ENCODE measurements around the gene EPB41L2. TPM values are rescaled to one million over a fixed set of nuclear protein-coding genes. Genes with fewer than 3 reads are reported as not detected.

The EPB41L2 gene
- total and polyA plus RNA-seq, 5 donors: 30.2 to 120 (median 105) TPM

DNA sequence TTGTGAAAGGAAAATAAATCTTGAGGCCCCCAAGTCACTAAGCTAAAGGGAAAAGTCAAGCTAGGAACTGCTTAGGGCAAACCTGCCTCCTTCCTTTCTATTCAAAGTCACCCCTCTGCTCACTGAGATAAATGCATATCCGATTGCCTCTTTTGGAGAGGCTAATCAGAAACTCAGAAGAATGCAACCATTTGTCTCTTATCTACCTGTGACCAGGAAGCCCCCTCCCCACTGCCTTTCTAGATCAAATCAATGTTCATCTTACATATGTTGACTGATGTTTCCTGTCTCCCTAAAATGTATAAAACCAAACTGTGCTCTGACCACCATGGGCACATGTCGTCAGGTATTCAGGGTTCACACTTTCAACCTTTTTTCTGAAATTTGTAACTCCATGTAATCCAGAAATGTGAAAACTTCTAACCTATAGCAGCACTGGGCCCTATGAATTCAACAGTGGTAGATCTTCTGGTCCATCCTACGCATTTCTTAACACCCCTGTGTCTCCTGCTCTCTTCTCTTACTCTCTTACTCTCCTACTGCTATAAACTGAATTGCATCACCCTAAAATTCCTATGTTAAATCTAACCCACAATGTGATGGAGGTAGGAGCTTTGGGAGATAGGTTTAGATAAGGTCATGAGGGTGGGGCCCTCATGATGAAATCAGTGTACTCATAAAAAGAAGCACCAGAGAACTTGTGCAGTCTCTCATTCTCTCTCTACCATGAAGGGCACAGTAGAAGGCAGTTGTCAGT is 89.3 kb downstream of the EPB41L2 start:
- WGBS: 94% methylated on average over 3 of the region's 3 CpGs
- Histone ChIP-seq H3K4me1 (ENCODE audit: control insufficient read depth, insufficient read depth, low read length) (peaks cover 4% of the 10 kb centered on the region), H3K27me3 (ENCODE audit: control insufficient read depth, insufficient read depth) (no peaks in the 10 kb centered on the region), H3K4me3 (ENCODE audit: low read length) (no peak overlapping the region), H3K27ac (ENCODE audit: low read length) (no peak overlapping the region), H3K9me3 (ENCODE audit: control insufficient read depth, low read length) (no peaks in the 10 kb centered on the region)
- ATAC-seq (no peak), DNase-seq (no peak)
- intact Hi-C loops (cut with DNase I): no loop called here

DNA sequence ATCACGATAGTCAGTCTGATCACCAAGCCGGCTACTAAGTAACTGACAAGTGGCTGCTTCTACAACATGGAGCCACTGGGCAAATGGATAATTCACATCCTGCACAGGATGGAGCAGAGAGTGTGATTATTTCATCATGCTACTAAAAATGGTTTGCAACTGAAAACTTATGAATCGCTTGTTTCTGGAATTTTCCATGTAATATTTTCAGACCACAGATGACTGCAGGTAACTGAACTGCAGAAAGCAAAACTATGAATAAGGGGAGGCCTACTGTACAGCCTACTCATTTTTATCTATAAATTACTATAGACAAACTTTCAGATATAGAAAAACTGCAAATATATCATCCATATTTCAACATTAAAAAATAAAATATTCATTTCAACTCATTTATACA is 91.5 kb downstream of the EPB41L2 start:
- intact Hi-C loops (cut with DNase I): no loop called here
- ATAC-seq: no peak
- no peaks in the 10 kb centered on the region for H3K9me3 ChIP-seq (ENCODE audit: control insufficient read depth, low read length)

DNA sequence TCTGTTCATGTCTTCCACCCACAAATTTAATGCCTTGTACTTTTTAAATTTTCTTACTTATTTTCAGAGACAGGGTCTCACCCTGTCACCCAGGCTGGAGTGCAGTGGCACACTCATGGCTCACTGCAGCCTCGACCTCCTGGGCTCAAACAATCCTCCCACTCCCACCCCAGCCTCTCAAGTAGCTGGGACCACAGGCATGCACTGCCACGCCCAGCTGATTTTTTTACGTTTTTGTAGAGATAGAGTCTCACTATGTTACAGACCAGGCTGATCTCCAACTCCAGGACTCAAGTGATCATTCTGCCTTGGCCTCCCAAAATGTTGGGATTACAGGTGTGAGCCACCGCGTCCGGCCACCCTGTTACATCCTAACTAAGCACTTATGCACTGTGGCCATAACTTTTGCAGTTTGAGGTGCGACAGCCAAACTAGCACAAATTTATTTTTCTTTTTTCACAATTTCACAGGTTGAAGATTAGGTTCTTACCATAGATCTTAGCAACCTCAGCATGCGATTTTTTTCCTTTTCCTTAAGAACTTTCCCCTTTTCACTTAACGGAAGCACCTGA is 92.1 kb downstream of the EPB41L2 start:
- no peak overlapping the region for H3K4me3 ChIP-seq (ENCODE audit: low read length)
- H3K27ac ChIP-seq (ENCODE audit: low read length): no peak overlapping the region
- H3K9me3 ChIP-seq (ENCODE audit: control insufficient read depth, low read length): no peaks in the 10 kb centered on the region
- no peak for DNase-seq
- intact Hi-C loops (cut with DNase I): no loop called here
- peaks cover 7% of the 10 kb centered on the region for H3K4me1 ChIP-seq (ENCODE audit: control insufficient read depth, insufficient read depth, low read length)
- no peak for ATAC-seq
- H3K27me3 ChIP-seq (ENCODE audit: control insufficient read depth, insufficient read depth): no peaks in the 10 kb centered on the region
- 88% methylated on average over 9 of the region's 9 CpGs for WGBS

More for the DNA sequence above, 91.5 kb downstream of the EPB41L2 start:
- WGBS: 98% methylated on average over 3 of the region's 3 CpGs
- no peaks in the 10 kb centered on the region for H3K27me3 ChIP-seq (ENCODE audit: control insufficient read depth, insufficient read depth)
- no peak for DNase-seq
- H3K4me3 ChIP-seq (ENCODE audit: low read length): no peak overlapping the region
- peaks cover 7% of the 10 kb centered on the region for H3K4me1 ChIP-seq (ENCODE audit: control insufficient read depth, insufficient read depth, low read length)
- no peak overlapping the region for H3K27ac ChIP-seq (ENCODE audit: low read length)

DNA sequence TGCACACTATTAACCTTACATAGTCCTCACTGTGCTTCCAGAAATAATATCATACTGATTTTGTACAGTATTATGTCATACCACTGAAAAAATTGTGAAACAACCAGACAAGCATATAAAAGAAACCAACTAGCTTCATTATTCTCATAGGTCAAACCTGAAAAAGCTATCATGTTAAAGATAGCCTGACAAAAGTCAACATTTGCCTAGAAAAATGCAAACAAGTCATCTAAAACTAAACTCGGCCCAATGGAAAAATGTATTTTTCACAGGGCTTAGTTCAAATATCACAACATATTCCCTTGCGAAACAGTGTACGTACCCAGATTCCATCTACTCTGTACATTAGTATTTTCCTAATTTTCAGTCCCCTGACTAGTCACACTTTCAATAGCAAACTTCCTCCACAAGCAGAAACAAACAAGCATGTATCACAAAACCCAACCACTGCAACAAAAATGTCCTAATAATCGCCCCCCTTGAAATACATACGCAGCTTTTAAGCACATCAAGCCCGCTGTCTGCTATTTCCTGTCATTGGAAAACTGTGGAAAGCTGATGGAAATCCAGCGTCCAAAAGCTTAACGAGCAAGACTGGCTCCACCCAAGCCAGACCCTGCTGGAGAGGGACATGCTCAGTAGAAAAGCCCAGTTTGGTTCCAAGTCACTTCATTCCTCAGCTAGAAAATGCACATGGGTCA is 93.1 kb downstream of the EPB41L2 start:
- 27% methylated on average over 8 of the region's 8 CpGs for WGBS
- peak overlapping the region; percentile 88 for H3K4me3 ChIP-seq (ENCODE audit: low read length)

DNA sequence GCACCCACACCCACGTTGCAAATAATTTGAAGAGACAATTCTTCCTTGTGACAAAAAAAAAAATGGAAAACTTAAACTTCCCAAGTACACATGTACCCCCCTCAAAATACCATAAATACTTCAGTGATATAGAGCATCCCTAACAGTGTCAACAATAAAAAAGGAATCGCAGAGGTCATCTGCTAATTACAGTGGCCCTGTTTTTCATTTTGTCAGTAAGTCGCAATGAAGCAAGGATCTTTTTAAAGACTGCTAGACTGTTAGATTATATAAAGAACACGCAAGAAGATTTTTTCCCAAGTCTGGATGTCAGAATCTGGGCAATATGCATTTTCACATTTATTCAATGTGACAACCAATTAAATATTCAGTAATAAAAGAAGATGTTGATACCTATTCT is 93.9 kb downstream of the EPB41L2 start:
- H3K27ac ChIP-seq (ENCODE audit: low read length): no peak overlapping the region
- DNase-seq: no peak
- H3K9me3 ChIP-seq (ENCODE audit: control insufficient read depth, low read length): no peaks in the 10 kb centered on the region
- intact Hi-C loops (cut with DNase I): loop anchor here in 1 of 4 donors (10.0 kb wide), 1 partner anchor 76 kb away; no protein-coding TSS in a partner anchor
- H3K4me1 ChIP-seq (ENCODE audit: control insufficient read depth, insufficient read depth, low read length): peaks cover 7% of the 10 kb centered on the region
- H3K4me3 ChIP-seq (ENCODE audit: low read length): peak overlapping the region; percentile 88
- WGBS: 34% methylated on average over 4 of the region's 4 CpGs
- no peak for ATAC-seq
- H3K27me3 ChIP-seq (ENCODE audit: control insufficient read depth, insufficient read depth): no peaks in the 10 kb centered on the region

More for the DNA sequence above, 93.1 kb downstream of the EPB41L2 start:
- H3K9me3 ChIP-seq (ENCODE audit: control insufficient read depth, low read length): no peaks in the 10 kb centered on the region
- H3K4me1 ChIP-seq (ENCODE audit: control insufficient read depth, insufficient read depth, low read length): peaks cover 7% of the 10 kb centered on the region
- ATAC-seq (peak; percentile 85 to 92), DNase-seq (peak; percentile 45 to 78 (median 73))
- no peaks in the 10 kb centered on the region for H3K27me3 ChIP-seq (ENCODE audit: control insufficient read depth, insufficient read depth)
- H3K27ac ChIP-seq (ENCODE audit: low read length): peak overlapping the region; percentile 75
- intact Hi-C loops (cut with DNase I): loop anchor here in 1 of 4 donors (10.0 kb wide), 1 partner anchor 75 kb away; no protein-coding TSS in a partner anchor

DNA sequence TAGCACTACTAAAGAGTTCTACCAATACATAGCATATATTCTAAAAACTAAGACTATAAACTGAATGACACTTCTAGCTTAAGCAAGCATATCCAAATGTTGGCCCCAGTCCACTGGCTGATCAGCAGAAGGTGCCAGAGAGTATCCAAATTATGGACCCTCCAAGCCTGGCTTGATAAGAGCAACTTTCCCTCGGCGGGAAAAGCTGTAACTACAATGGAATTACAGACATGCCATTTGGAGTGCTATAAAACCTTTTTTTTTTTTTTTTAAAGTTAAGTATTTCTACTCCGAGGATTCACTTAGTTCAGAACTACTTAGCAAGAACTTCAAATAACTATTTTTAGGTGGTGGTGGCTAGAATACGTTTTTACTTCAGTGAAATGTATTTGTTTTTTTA is 94.6 kb downstream of the EPB41L2 start:
- no peaks in the 10 kb centered on the region for H3K27me3 ChIP-seq (ENCODE audit: control insufficient read depth, insufficient read depth)
- no peak for ATAC-seq
- peaks cover 7% of the 10 kb centered on the region for H3K4me1 ChIP-seq (ENCODE audit: control insufficient read depth, insufficient read depth, low read length)
- H3K9me3 ChIP-seq (ENCODE audit: control insufficient read depth, low read length): no peaks in the 10 kb centered on the region
- WGBS: 21% methylated on average over 4 of the region's 4 CpGs
- intact Hi-C loops (cut with DNase I): loop anchor here in 1 of 4 donors (10.0 kb wide), 1 partner anchor 76 kb away; no protein-coding TSS in a partner anchor
- DNase-seq: no peak
- H3K27ac ChIP-seq (ENCODE audit: low read length): no peak overlapping the region
- H3K4me3 ChIP-seq (ENCODE audit: low read length): peak overlapping the region; percentile 88

DNA sequence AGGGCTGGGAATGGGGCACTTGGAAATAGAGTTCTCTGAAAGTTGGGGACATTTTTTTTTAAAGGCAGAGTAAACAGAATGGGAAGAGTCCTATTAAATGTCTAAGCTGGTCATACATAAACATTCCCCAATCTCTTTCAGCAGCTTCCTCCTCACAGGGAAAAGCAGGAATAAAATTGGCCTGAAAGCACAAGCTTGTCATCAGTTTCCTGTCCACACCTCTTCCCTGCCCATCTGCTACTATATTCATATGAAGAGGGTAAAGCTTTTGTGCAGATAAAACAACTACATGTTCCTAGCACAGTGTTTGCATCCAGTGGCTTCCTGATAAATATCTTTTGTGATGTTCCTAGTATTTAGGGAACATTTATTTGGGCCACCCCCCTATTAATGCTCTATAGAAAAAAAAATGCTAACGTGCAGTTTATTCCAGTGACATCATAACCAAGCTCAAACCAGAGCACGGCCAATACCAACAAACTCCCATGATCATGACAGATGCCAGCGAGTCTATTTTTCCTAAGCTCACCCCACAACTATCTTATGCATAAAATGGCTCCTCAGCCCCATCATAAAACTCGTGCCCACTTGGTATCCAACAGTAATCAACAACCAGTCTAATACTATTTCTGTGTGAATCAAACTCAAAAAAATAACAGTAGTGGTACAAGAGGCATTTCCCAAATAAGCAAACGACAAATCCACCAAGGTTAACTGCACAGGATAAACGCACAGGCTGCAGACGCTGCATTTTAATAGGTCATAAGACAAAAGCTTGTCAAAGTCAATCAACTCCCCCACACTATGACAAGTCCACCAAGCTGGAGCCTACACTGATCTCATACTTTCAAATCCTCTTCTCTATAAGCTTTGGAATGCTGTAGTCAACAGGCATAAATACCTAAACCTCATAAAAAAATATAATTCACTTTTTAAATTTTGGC is 95.3 kb downstream of the EPB41L2 start:
- H3K27me3 ChIP-seq (ENCODE audit: control insufficient read depth, insufficient read depth): no peaks in the 10 kb centered on the region
- H3K4me1 ChIP-seq (ENCODE audit: control insufficient read depth, insufficient read depth, low read length): peaks cover 9% of the 10 kb centered on the region
- DNase-seq (no peak), ATAC-seq (peak; percentile 46 to 78)
- H3K9me3 ChIP-seq (ENCODE audit: control insufficient read depth, low read length): no peaks in the 10 kb centered on the region
- 22% methylated on average over 7 of the region's 7 CpGs for WGBS
- H3K4me3 ChIP-seq (ENCODE audit: low read length): peak overlapping the region; percentile 88
- peak overlapping the region; percentile 19 for H3K27ac ChIP-seq (ENCODE audit: low read length)
- intact Hi-C loops (cut with DNase I): loop anchor here in 1 of 4 donors (10.0 kb wide), 1 partner anchor 77 kb away; no protein-coding TSS in a partner anchor

DNA sequence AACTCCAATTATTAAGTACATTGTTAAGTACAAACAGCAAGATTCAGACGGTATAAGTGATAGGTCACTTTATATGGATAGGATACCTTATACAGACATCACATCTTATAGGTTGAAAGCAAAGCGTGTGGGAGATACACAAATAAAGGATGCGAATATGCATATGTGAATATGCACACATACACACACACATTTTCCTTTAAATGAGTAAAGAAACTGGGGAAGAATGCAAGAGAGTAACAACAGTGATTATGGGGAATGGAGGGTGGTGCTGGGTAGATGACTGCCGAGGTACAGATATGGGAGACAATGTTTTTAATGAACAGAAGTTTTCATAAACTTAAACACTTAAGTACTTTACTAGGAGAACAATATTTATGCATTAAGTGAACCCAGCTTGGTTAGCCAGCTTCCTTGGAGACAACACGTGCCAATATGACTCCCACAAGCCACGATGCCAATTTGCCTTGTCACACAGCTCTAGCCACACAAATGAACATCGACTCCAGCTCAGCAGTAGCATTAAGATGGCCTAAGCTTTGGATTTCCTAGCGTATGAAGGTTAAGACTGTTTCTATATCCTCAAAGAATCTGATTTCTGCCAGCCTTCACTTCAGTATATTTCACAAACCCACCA is 96.6 kb downstream of the EPB41L2 start:
- H3K9me3 ChIP-seq (ENCODE audit: control insufficient read depth, low read length): no peaks in the 10 kb centered on the region
- no peak overlapping the region for H3K4me3 ChIP-seq (ENCODE audit: low read length)
- intact Hi-C loops (cut with DNase I): loop anchor here in 1 of 4 donors (10.0 kb wide), 1 partner anchor 78 kb away; no protein-coding TSS in a partner anchor
- 79% methylated on average over 8 of the region's 8 CpGs for WGBS
- no peaks in the 10 kb centered on the region for H3K27me3 ChIP-seq (ENCODE audit: control insufficient read depth, insufficient read depth)
- H3K4me1 ChIP-seq (ENCODE audit: control insufficient read depth, insufficient read depth, low read length): peaks cover 11% of the 10 kb centered on the region
- H3K27ac ChIP-seq (ENCODE audit: low read length): no peak overlapping the region
- ATAC-seq: no peak
- no peak for DNase-seq

DNA sequence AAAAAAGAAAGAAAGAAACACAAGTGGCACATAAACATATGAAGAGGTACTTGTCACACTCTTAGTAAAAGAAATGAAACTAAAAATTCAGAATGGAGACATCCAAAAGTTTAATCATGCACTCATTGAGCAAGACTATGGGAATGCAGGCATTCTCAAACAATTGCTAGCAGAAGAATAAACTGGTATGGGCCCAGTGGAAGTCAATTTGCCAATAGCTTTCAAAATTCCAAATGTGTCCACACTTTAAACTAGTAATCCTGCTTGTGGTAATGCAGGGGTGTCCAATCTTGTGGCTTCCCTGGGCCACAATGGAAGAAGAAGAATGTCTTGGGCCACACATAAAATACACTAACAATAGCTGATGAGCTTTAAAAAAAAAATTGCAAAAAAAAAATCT is 97.4 kb downstream of the EPB41L2 start:
- ATAC-seq (peak in 1 of 2 donors; percentile 14), DNase-seq (no peak)
- Histone ChIP-seq H3K9me3 (ENCODE audit: control insufficient read depth, low read length) (no peaks in the 10 kb centered on the region), H3K27ac (ENCODE audit: low read length) (no peak overlapping the region), H3K4me3 (ENCODE audit: low read length) (no peak overlapping the region), H3K4me1 (ENCODE audit: control insufficient read depth, insufficient read depth, low read length) (peaks cover 11% of the 10 kb centered on the region), H3K27me3 (ENCODE audit: control insufficient read depth, insufficient read depth) (no peaks in the 10 kb centered on the region)
- intact Hi-C loops (cut with DNase I): loop anchor here in 1 of 4 donors (10.0 kb wide), 1 partner anchor 79 kb away; no protein-coding TSS in a partner anchor
